Astrocyte of the cerebellum (primary cell): ENCODE data around the gene COL19A1.

Experiments used
- DNase-seq: peaks from one replicate; pipeline ENCODE4 v3.0.0-alpha.2; 2011; ENCODE audit warnings: low read depth
- H3K4me3 ChIP-seq: 2 replicates; pipeline ENCODE4 v1.5.1; 2011; ENCODE audit warnings: mild to moderate bottlenecking, low read depth, low read length, moderate library complexity
- in situ Hi-C: cut with HindIII; loops from 2 replicates; pipeline ENCODE4 v1.10.0; 2017; ENCODE audit warnings: low sequenced_read_pairs
- TF ChIP-seq, protein P1 (sequence below): IDR thresholded peaks from 2 replicates; pipeline ENCODE4 v1.5.1; 2012; ENCODE audit warnings: low read length, low read depth, moderate library complexity, mild to moderate bottlenecking; ENCODE audit errors: missing control alignments

The COL19A1 gene

DNA sequence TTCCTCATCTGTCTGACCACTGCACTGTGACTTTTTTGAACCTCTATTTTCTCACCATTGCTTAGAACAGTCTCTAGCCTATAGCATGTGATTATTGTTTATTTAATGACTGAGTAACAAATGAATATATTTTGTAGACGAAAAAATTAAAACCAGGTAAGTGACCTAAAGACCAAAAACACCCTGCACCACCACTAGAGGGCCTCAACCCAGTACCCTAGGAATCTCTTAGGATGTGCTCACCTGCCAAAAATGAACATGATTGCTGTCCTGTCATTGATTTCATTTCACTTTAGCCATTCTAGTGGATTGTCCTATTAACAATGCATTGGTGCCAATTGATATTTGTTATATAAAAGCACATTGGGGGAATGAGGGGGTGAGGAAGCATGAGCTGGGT is 237.4 kb downstream of the COL19A1 start:
- TF ChIP-seq, protein P1, sequence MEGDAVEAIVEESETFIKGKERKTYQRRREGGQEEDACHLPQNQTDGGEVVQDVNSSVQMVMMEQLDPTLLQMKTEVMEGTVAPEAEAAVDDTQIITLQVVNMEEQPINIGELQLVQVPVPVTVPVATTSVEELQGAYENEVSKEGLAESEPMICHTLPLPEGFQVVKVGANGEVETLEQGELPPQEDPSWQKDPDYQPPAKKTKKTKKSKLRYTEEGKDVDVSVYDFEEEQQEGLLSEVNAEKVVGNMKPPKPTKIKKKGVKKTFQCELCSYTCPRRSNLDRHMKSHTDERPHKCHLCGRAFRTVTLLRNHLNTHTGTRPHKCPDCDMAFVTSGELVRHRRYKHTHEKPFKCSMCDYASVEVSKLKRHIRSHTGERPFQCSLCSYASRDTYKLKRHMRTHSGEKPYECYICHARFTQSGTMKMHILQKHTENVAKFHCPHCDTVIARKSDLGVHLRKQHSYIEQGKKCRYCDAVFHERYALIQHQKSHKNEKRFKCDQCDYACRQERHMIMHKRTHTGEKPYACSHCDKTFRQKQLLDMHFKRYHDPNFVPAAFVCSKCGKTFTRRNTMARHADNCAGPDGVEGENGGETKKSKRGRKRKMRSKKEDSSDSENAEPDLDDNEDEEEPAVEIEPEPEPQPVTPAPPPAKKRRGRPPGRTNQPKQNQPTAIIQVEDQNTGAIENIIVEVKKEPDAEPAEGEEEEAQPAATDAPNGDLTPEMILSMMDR: peak; percentile 34
- in situ Hi-C loops: no loop called here
- H3K4me3 ChIP-seq: no peak overlapping the region
- DNase-seq: no peak

DNA sequence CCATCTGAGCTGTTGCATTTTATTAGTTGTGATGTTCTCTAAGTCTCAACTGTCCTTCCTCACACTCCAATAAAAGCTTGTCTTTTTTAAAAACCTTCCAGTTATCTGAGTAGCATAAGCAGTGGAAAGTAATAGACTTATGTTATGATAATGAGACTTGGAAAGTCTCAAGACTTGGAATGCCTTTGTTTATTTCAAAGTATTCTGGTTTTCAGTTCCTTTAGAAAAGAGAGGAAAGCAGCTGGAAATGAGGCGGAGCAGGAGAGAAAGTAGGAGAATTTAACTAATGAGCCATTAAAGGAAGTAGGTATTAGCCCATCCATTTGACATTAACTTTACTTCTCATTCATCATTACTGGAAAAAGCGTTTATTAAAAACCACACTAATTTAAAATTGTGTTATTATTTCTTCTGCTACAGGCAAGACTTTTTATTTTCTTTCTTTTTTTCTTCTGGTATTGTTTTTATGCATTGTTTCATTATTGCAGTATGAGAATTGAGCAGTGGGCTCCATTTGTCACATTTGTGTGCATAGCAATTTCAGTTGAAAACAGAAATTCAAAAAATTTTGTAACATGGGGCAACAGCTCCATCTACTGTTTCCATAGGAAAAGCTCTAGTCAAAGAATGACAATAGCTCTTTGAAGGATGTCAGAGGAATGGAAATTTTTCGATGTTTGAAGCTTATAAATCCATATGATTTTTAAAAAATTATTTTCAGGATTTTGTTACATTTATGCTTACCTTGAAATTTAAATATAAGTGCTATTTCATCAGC is 241.7 kb downstream of the COL19A1 start:
- TF ChIP-seq, protein P1: peak; percentile 62
- no peak overlapping the region for H3K4me3 ChIP-seq
- DNase-seq: peak; percentile 39
- in situ Hi-C loops: no loop called here

DNA sequence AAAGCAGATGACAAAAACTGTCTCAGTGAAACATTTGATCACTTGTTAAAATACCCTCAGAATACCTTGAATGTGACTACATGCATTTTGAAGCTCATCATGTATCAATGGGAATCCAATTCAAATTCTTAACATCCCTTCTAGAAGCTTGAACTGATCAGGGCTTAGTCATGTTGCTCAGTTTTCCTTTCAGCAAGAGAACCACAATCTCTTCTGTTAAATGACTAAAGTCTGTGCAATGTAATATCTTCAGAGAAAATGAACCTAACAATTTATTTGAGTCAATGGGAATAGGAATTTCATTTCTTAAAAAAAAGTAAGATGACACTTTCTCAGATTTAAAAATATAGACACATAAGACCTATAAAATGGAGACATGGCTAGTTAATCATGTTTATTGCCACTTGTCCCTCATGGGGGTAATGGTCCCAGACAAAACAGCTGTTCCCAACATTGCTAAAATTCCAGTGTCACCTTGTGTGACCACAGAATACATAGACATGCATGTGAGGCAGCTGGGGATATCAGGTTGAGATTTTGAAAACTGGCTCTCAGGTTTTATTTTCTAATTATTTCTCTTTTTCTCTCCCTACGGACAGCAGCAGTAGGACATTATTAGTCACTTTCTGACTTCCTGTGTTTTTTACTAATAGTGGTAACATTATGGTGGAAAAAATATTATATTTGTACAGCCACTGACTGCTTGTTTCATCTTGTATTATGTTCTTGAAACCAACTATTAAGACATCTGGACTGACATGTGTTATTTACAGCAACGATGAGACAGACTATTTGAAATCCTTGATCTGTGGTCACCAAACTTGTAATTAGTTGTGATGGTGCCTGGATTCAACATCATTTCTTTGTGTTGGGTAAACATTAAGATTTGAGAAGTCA is 244.0 kb downstream of the COL19A1 start:
- H3K4me3 ChIP-seq: no peak overlapping the region
- TF ChIP-seq, protein P1: no peak
- in situ Hi-C loops: no loop called here
- DNase-seq: no peak

DNA sequence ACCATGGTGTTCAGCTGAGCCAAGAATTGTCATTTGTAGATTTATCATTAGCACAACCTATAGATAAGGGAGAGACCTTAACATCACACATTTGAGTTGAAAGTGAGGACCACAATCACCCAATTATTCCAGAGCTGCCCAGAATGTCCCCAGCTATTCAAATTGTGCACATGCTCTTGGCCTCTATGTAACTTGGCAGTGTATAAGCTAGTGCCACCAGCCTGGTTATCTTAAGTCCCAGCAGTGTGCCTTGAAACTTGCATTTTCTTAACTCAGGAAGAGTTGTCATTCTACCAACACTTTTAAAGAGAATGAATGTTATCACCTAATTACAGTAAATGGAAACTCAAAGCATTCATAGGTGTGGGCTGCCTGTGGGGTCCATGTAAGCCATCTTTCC is 245.4 kb downstream of the COL19A1 start:
- in situ Hi-C loops: no loop called here
- TF ChIP-seq, protein P1: no peak
- DNase-seq: no peak
- no peak overlapping the region for H3K4me3 ChIP-seq

DNA sequence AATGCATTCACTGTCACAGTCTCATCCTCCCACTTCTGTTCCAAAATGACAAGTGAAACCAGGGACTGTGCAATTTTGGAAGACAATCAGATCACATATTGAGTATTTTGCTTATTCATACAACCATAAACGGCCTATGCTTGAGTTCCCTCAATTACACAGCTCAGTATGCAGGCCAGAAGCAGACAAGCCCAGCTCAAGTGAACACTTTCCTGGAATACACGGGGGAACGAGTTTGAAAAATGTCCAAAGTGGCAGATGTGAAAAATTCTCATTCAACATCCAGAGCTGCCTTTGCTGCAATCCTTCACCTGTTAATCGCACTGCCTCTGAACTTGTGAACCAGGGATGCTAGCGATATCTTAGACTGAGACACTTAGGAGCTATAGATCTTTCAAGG is 246.4 kb downstream of the COL19A1 start:
- no peak for DNase-seq
- in situ Hi-C loops: no loop called here
- TF ChIP-seq, protein P1: no peak
- no peak overlapping the region for H3K4me3 ChIP-seq

DNA sequence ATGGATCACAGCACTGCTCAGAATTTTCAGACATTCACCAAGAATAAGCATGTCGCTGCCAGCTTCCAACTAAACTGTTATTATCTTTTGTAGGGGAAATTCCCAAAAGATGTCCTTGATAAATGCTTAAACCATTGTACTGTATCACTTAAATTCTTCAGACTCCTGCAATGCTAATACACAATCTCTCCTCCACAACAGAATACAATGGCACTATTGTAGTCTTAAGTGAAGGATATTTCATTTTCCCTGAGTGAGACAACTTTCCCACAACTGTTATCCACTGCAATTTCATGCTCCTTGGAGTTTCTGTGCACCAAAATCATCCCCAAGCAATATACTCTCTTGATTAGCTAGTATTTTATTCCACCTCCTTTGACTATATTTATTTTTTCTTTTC is 246.8 kb downstream of the COL19A1 start:
- DNase-seq: no peak
- in situ Hi-C loops: no loop called here
- no peak overlapping the region for H3K4me3 ChIP-seq
- TF ChIP-seq, protein P1: no peak
